ENCODE results near the gene MTG1. TPM values are rescaled to one million over a fixed set of nuclear protein-coding genes. Genes with fewer than 3 reads are reported as not detected.

Gene MTG1
- total and polyA plus RNA-seq, 10 of the 15 experiments (the other 5 are each of a cell fraction or from before 2014, with no cell fraction given) = 6.2 to 104 (median 62.5) TPM

DNA sequence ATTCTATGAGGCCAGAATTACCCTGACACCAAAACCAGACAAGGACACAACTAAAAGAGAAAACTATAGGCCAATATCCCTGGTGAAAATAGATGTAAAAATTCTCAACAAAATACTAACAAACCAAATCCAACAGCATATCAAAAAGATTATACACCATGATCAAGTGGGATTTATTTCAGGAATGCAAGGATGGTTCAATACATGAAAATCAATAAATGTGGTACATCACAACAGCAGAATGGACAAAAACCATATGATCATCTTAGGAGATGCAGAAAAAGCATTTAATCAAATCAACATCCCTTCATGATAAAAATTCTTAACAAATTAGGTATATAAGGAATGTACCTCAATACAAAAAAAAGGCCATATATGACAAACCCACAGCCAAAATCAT lies 54.2 kb downstream of the MTG1 start:
- no peaks in the 10 kb centered on the region for H3K79me2 ChIP-seq (ENCODE audit: control insufficient read depth, insufficient read depth, low read length)
- DNase-seq (ENCODE audit: low read depth, low spot score) = no peak
- H3K27me3 ChIP-seq (replicated peaks in 1 of 2; ENCODE audit: control insufficient read depth in 2 of 2, insufficient read depth in 2 of 2, low read length in 1 of 2) = no peaks in the 10 kb centered on the region
- no peak overlapping the region for H2AFZ ChIP-seq (ENCODE audit: control insufficient read depth, low read depth, low read length)
- H3K4me1 ChIP-seq (ENCODE audit: control insufficient read depth, insufficient read depth, low read length) = no peaks in the 10 kb centered on the region
- TF ChIP-seq PAX8 (IDR thresholded peaks at IDR 0.05) (no peak), IKZF1 (conservative IDR thresholded peaks at IDR 0.05) (no peak), ATF7 (IDR thresholded peaks at IDR 0.05; ENCODE audit: low read depth) (no peak), ZNF217 (IDR thresholded peaks at IDR 0.05) (no peak), MEF2A (IDR thresholded peaks at IDR 0.05; ENCODE audit: insufficient read depth, low read depth, low read length) (no peak), STAT3 (IDR thresholded peaks at IDR 0.05; ENCODE audit: low read depth, low read length) (no peak), DPF2 (IDR thresholded peaks at IDR 0.05) (no peak), MYC (IDR thresholded peaks at IDR 0.05; ENCODE audit: insufficient read depth, insufficient read length, insufficient replicate concordance, low read length, severe bottlenecking) (no peak), MXI1 (IDR thresholded peaks at IDR 0.05; ENCODE audit: low read depth, low read length) (no peak)
- TF ChIP-seq, protein P1, sequence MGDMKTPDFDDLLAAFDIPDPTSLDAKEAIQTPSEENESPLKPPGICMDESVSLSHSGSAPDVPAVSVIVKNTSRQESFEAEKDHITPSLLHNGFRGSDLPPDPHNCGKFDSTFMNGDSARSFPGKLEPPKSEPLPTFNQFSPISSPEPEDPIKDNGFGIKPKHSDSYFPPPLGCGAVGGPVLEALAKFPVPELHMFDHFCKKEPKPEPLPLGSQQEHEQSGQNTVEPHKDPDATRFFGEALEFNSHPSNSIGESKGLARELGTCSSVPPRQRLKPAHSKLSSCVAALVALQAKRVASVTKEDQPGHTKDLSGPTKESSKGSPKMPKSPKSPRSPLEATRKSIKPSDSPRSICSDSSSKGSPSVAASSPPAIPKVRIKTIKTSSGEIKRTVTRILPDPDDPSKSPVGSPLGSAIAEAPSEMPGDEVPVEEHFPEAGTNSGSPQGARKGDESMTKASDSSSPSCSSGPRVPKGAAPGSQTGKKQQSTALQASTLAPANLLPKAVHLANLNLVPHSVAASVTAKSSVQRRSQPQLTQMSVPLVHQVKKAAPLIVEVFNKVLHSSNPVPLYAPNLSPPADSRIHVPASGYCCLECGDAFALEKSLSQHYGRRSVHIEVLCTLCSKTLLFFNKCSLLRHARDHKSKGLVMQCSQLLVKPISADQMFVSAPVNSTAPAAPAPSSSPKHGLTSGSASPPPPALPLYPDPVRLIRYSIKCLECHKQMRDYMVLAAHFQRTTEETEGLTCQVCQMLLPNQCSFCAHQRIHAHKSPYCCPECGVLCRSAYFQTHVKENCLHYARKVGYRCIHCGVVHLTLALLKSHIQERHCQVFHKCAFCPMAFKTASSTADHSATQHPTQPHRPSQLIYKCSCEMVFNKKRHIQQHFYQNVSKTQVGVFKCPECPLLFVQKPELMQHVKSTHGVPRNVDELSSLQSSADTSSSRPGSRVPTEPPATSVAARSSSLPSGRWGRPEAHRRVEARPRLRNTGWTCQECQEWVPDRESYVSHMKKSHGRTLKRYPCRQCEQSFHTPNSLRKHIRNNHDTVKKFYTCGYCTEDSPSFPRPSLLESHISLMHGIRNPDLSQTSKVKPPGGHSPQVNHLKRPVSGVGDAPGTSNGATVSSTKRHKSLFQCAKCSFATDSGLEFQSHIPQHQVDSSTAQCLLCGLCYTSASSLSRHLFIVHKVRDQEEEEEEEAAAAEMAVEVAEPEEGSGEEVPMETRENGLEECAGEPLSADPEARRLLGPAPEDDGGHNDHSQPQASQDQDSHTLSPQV (IDR thresholded peaks at IDR 0.05) = no peak
- TF ChIP-seq, protein P2, sequence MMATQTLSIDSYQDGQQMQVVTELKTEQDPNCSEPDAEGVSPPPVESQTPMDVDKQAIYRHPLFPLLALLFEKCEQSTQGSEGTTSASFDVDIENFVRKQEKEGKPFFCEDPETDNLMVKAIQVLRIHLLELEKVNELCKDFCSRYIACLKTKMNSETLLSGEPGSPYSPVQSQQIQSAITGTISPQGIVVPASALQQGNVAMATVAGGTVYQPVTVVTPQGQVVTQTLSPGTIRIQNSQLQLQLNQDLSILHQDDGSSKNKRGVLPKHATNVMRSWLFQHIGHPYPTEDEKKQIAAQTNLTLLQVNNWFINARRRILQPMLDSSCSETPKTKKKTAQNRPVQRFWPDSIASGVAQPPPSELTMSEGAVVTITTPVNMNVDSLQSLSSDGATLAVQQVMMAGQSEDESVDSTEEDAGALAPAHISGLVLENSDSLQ (IDR thresholded peaks at IDR 0.05) = no peak
- TF ChIP-seq, protein P3, sequence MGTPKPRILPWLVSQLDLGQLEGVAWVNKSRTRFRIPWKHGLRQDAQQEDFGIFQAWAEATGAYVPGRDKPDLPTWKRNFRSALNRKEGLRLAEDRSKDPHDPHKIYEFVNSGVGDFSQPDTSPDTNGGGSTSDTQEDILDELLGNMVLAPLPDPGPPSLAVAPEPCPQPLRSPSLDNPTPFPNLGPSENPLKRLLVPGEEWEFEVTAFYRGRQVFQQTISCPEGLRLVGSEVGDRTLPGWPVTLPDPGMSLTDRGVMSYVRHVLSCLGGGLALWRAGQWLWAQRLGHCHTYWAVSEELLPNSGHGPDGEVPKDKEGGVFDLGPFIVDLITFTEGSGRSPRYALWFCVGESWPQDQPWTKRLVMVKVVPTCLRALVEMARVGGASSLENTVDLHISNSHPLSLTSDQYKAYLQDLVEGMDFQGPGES (IDR thresholded peaks at IDR 0.05) = no peak
- TF ChIP-seq, protein P4, sequence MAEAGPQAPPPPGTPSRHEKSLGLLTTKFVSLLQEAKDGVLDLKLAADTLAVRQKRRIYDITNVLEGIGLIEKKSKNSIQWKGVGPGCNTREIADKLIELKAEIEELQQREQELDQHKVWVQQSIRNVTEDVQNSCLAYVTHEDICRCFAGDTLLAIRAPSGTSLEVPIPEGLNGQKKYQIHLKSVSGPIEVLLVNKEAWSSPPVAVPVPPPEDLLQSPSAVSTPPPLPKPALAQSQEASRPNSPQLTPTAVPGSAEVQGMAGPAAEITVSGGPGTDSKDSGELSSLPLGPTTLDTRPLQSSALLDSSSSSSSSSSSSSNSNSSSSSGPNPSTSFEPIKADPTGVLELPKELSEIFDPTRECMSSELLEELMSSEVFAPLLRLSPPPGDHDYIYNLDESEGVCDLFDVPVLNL (IDR thresholded peaks at IDR 0.05; ENCODE audit: low read depth, low read length) = no peak
- TF ChIP-seq, protein P5, sequence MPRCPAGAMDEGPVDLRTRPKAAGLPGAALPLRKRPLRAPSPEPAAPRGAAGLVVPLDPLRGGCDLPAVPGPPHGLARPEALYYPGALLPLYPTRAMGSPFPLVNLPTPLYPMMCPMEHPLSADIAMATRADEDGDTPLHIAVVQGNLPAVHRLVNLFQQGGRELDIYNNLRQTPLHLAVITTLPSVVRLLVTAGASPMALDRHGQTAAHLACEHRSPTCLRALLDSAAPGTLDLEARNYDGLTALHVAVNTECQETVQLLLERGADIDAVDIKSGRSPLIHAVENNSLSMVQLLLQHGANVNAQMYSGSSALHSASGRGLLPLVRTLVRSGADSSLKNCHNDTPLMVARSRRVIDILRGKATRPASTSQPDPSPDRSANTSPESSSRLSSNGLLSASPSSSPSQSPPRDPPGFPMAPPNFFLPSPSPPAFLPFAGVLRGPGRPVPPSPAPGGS (IDR thresholded peaks at IDR 0.05; ENCODE audit: borderline replicate concordance, insufficient read depth, low read depth, low read length, poor library complexity, severe bottlenecking) = no peak
- no peak overlapping the region for H3K4me2 ChIP-seq (ENCODE audit: control insufficient read depth, insufficient read depth)
- intact Hi-C loops (cut with micrococcal nuclease; ENCODE audit: unreplicated experiment) (no loop called here), in situ Hi-C loops (cut with MboI) (no loop called here)
- peaks cover 2% of the 10 kb centered on the region; the same call in 2 of the 3 replicates for H3K9me3 ChIP-seq (replicated peaks; ENCODE audit: control insufficient read depth, insufficient read depth, low read length)
- no peaks in the 10 kb centered on the region for H4K20me1 ChIP-seq (ENCODE audit: control insufficient read depth, insufficient read depth)
- H3K27ac ChIP-seq (ENCODE audit: control insufficient read depth, insufficient read depth) = no peak overlapping the region
- no peaks in the 10 kb centered on the region for H3K36me3 ChIP-seq (ENCODE audit: control insufficient read depth in 2 of 2, insufficient read depth in 2 of 2, low read length in 1 of 2)
- BruUV-seq (replicated peaks) = no TSS peak
- ChIA-PET CTCF (no interaction called here), POLR2A (no interaction called here), SMC1A (ENCODE audit: uncharacterized antibody, unreplicated experiment) (no interaction called here), RAD21 (ENCODE audit: unreplicated experiment) (no interaction called here)
- ATAC-seq = no peak
- FAIRE-seq = no peak
- H3K4me3 ChIP-seq = no peak overlapping the region
- H3K9ac ChIP-seq (ENCODE audit: control insufficient read depth, insufficient read depth, low read length) = no peak overlapping the region
